HG03103 (cell line): ENCODE results near the gene CDC42BPA.

ENCODE experiments used
- ATAC-seq: cut with Tn5 transposase; IDR thresholded peaks from one replicate; pipeline ENCODE4 v1.9.1; 2021; ENCODE audit warnings: low read depth; ENCODE audit not compliant: unreplicated experiment

Gene CDC42BPA

DNA sequence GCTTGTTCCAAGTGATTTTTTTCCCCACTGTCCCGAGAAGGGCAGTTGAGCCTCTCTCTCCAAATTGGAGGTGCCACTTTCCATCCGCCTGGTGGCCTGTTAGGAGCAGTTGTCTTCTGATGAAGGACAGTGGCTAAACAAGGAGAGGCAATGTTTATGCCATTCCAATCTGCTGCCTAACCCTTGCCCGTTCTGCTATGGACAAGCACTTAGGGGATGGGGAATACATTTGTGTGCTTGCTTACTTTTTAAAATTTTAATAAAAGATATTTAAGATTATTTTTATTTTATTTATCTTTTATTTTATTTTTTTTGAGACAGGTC is 366.2 kb downstream of the CDC42BPA start:
- ATAC-seq, result no peak

DNA sequence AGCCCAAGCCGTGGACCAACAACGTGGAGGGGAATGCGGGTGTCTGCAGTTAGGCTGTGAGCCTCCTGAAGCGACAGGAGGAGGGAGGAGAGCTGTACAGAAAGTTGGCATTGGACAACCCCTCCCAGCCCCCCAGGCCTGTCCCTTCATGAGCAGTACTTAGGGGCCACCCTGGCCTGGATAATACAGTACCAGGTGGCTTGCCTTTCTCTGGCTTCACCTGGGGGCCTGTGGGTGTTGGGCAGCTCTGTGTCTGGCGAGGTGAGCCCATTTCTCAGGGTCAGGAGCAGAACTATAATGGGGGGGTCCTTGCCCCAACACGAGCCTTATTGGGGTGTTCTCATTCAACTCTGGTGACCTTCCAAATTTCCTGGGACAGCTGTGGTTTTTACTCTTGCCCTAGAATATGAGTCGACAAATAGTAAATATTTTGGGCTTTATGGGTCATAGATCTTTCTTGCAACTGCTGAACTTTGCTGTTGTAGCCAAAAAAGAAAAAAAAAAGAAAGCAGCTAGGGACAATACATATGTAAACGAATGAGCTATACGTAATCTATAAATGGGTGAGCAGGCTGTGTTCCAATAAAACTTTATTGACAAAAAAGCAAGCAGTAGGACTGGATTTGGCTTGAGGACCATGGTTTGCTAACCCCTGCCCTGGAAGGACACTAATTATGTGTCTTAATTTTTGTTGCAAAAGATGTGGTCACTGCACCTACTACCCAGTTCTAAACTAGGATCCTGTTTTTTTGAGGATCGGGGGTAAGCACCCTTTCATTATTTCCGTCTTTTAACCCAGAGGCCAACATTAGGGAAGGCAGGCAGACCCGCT is 366.8 kb downstream of the CDC42BPA start:
- no peak for ATAC-seq

DNA sequence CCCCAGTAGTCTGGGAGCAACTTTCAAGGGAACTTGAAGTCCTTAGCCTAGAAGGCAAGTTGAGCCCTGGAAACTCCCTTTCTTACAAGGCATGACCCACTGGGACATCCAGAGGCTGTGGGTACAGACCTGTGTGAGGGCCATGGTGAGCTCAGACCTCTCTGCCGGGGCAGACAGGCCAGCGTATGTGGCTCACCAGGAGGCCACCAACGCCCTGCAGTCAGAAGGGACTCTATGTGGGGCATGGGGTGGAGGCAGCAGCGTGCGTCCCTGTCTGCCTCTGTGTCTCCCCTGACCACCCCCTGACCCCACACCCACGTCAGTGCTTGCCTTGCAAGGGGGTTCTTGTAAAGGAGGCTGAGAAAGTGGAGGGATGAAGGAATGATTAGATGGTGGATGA is 367.4 kb downstream of the CDC42BPA start:
- ATAC-seq, result no peak

DNA sequence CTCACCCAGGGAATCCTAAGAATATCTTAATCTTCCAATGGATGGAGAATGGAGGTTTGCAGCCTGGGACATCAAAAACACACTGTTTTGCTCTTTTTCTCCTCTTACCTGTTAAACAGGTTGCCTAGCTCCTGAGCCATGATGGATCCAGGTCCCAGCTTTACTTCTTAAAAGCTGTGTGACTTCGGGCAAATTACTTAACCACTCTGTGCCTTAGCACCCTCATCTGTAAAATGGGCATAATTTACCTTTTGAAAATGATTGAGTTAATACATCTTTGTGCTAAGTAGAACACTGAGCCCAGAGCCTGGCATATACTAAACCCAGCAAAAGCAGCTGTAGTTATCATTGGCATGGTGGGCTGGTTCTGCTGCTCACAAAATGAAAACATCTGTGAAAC is 368.0 kb downstream of the CDC42BPA start:
- no peak for ATAC-seq

DNA sequence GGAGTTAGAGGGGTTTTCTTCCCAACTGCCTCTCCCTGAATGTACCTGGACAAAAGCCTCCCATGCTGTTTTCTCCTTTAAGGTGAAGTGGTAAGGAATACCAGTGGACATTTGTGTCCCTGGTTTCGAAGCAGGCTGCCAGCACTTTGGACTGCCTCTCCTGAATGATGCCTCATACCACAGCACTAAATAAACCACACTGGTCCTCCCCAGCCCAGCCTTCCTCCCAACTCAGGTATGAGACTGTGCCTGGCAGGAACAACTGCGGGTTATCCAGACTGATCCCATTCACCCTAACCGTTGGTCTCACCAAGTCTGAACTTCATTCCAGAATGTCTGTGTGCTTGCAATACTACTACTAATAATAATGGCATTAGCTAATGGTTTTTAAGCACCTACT is 368.9 kb downstream of the CDC42BPA start:
- ATAC-seq, result no peak

DNA sequence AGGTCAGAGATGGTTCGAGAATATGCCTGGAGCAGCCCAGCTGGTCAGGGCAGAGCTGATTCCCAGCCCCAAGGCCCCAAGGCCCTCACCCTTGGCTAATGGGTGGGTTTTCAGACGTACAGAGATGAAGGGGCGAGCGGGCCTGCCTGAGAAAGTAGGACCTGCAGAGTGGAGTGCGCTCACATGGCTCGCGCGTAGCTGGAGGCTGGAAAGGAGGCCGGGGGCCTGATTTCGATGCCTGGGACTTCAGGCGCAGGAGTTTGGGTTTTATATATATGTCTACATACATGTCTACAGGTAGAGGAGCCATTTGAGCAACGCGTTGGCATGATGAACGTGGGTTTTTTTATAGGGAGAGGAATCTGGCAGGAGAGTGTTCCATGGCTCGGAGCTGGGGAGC is 369.3 kb downstream of the CDC42BPA start:
- ATAC-seq, result no peak

DNA sequence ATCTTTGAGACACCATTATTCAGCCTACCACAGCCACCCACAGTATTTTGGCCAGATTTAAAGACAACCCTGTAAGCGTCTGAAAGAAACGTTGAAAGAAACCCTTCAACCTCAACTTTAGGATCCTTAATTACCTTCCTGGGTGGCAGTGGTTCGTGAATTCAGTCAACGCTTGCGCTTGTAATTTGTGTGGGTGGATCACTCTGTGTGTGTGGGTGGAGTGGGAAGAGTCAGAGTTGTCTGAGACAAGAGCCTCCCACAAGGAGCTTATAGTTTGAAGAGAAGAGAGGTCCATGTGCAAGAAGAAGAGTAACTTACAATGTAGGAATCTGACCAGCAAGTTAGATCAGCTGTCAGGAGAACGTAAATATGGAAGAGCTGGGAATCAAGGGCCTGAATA is 369.8 kb downstream of the CDC42BPA start:
- ATAC-seq, result no peak

DNA sequence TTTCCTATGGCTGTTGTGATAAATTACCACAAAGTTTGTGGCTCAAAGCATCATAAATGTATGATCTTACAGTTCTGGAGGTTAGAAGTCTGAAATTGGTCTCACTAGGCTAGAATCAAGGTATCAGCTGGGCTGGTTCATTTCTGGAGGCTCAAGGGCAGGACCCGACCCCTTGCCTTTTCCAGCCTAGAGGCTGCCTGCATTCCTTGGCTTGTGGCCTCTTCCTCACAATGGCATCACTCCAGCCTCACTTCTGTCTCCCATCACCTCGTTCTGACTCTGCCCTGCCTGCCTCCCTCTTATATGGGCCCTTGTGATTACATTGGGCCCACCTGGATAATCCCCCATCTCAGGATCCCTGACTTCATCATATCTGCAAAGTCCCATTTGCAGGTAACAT is 370.2 kb downstream of the CDC42BPA start:
- no peak for ATAC-seq

DNA sequence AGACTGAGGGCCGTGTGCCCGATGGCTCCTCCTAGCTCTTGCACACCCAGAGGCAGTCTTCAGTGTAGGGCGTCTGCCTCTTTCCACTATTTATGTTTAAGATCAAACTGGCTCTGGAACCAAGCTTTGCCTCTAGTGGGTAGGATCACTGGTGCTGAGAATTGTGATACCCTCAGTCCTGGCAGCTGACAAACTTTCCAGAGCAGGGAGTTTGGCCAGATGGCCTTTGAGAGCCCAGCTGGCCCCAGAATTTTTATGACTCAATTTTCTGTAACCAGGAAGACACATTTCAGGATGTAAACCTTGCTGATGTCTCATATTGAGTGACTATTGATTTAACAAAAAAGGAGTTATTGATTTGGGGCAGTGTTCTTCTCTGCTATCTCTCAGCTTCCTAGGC is 371.5 kb downstream of the CDC42BPA start:
- no peak for ATAC-seq

DNA sequence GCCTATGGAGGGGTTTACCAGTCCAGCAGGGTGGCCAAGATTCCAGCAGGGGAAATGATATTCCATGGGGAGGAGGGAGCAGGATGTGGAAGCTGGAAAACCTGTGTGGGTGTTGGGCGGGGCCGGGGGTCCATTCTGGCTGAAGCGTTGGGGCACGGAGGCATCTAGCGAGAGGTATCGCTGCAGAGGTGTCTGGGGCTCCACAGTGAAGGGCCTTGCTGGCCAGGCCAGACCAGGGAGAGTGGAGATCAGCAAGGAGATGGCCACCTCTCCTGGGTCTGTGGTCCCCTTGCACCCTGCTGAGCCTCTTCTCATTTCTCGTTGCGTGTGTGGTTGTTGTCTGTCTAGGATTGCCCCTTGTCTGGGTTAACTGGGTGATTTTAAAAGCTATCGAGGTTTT is 372.0 kb downstream of the CDC42BPA start:
- ATAC-seq, result no peak

DNA sequence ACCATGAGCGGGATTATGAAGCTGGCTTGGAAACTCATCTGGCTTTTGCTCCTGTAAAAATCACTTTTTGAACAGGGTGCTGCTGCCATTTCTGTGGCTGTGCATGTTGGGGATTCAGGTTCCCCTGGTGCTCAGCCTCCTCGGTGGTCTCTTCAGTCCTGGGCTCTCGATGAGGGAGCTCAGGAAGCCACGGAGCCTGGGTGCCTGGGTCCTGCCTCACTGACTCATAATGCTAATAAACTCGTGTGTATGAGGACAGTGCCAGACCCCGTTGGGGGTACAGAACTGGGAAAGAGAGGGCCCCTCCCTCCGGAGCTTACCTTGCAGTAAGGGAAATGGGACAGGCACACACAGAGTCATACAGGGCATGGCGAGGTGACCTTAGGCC is 372.4 kb downstream of the CDC42BPA start:
- ATAC-seq, result no peak

DNA sequence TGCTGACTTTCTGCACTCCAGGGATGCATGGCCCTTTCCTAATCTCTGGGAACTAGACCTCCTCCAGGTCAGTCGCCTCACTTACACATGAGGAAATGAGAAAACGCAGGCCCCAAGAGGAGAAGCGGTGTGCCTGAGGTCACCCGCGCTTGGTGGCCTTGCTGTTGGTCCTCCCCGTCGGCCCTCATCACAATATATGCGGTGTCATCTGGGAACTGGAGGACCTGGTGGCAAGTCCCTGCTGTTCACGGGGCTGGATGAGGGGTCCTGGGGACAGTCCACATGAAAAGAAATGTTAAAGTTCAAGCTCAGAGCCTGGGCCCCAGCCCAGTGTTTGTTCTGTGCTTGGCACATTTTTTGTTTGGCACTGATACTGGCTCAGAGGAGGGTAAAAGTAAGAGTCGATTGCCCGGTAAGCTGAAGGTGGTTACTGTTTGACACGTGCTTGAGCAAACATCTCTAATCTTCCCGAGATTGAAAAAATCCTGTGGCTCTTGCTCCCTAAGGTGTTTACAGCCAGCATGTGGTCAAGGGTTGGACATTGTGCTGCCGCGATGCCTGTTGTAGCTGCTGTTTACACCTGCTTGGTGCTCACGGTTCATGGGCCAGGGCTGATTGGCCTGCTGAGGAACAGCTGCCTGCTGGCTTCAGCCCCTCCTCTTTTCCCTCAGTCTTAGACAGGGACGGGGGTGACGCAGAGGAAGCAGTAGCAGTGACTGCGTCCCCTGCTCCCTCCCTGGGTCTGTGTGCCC is 373.0 kb downstream of the CDC42BPA start:
- ATAC-seq, result no peak

DNA sequence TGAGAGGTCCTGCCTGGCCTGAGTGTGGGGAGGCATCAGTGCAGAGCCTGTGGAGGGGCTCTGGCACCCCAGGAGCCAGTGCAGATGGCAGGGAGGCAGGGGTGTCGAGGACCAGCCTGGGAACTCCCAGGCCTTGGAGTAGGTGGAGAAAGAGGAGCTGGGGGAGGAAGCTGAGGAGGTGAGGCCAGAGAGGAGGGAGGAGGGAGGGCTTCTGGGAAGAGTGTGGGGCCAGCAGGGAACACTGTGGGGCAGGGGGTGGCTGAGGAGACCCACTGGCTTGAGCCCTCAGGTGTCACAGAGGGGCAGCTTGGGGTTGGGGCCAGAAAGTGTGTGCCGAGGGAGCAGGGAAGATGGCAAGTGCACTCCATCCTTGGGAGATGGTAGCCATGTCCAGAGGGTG is 374.4 kb downstream of the CDC42BPA start:
- no peak for ATAC-seq

DNA sequence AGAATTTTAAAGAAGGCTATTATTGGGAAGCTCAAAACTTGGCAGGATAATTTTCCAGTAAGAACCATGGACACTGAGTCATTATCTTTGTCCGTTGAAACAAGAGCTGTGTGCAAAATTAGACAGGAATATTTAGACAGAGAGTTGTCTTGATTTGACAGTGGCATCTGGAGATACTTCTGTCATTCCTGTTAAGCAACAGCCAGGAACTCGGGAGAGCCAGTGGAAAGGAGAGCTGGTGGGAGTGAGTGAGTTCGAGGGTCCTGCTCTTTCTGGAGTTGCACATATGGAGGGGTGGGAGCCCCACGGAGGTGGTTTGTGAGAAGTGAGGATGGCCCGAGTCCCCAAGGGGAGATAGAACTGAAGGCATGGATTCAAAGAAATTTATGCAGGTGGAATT is 375.1 kb downstream of the CDC42BPA start:
- ATAC-seq, result no peak

DNA sequence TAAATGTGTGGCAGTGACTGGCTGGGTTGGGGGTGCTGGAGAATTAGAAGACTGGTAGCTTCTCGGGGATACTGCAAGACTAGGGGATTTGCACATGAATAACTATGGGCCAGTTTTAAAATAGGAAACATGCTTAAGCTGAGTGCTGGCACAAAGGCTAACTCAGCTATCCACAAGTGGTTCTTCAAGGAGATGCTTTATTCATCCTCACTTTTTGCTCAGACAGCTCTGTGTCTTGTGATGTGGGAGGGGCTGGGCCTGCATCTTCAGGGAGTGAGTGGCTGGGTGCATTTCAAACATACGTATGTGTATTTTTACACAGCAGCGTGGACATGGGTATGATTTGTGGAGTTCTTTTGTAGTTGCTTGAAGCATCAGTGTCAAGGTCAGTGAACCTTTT is 375.9 kb downstream of the CDC42BPA start:
- no peak for ATAC-seq

DNA sequence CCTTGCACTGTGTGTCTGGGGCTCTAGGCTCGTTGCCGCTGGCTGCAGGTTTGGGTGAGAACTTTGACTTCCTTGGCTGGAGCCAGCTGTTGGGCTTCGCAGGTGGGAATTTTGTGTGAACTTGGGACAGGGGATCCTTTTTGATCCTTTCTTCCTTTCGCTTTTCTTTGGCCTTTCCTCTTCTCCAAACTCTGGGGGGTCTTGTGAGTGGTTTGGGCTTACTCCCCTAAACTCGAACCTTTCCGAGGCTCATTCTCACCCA is 377.6 kb downstream of the CDC42BPA start:
- no peak for ATAC-seq

DNA sequence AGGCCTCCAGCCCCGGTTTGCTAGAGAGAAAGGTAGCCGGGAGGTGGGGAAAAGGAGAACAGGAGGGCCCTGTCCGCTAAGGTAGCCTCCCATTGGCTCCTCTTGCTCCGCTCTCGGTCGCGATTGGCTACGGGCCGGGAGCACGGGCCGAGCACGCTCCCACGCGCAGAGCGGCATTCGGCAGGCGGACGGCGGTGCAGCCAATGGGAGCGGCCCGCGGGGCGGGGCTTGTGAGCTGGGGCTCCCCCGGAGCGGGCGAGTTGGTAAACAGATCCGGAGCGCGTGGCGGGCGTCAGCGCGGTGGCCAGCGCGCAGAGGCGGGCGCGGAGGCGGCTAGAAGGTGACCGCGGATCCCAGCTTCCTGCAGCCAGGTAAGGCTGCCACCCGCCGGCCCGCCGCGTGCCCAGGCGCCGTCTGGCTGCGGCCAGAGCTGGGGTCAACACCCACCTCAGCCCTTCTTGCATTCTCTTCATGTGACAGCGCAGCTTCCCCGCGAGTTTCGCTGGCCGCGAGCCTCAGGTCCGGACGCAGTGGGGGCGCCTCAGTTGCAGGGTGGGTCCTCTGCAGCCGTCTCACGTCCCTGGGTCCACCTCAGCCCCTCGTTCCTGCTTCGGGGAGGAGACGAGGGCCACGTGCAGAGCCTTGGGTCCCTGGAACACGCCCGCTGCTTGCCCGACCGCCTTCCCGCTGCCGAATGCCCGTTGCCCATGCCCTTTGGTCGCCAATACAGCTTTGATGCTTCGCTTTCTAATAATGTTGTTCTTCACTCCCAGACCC is 378.1 kb downstream of the CDC42BPA start, which contains the start of gene COQ8A:
Gene COQ8A, plus strand, starts transcription at position 266 of the 777 bp plus-strand sequence. CDS start 21,092 bp downstream, outside the sequence.
- ATAC-seq, result peak; percentile 93
